ENCODE results near the gene MRPL39. TPM values are rescaled to one million over a fixed set of nuclear protein-coding genes. Genes with fewer than 3 reads are reported as not detected.

MRPL39 gene
- total RNA-seq, 1 donor from 2014 or later, result 16.9 TPM

- Histone ChIP-seq H3K27ac (no peak overlapping the region), H3K27me3 (ENCODE audit: low read depth) (no peaks in the 10 kb centered on the region), H3K4me3 (no peak overlapping the region), H3K9me3 (no peaks in the 10 kb centered on the region), H3K36me3 (no peaks in the 10 kb centered on the region), H3K4me1 (no peaks in the 10 kb centered on the region)
- no peak for ATAC-seq
- intact Hi-C loops (cut with DNase I), result no loop called here
- DNase-seq, result no peak
- TF ChIP-seq, protein P1, sequence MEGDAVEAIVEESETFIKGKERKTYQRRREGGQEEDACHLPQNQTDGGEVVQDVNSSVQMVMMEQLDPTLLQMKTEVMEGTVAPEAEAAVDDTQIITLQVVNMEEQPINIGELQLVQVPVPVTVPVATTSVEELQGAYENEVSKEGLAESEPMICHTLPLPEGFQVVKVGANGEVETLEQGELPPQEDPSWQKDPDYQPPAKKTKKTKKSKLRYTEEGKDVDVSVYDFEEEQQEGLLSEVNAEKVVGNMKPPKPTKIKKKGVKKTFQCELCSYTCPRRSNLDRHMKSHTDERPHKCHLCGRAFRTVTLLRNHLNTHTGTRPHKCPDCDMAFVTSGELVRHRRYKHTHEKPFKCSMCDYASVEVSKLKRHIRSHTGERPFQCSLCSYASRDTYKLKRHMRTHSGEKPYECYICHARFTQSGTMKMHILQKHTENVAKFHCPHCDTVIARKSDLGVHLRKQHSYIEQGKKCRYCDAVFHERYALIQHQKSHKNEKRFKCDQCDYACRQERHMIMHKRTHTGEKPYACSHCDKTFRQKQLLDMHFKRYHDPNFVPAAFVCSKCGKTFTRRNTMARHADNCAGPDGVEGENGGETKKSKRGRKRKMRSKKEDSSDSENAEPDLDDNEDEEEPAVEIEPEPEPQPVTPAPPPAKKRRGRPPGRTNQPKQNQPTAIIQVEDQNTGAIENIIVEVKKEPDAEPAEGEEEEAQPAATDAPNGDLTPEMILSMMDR (IDR thresholded peaks at IDR 0.05), result no peak
Measured at GRCh38 chr21:25625036-25625435, 17.8 kb upstream of the MRPL39 start.

DNA sequence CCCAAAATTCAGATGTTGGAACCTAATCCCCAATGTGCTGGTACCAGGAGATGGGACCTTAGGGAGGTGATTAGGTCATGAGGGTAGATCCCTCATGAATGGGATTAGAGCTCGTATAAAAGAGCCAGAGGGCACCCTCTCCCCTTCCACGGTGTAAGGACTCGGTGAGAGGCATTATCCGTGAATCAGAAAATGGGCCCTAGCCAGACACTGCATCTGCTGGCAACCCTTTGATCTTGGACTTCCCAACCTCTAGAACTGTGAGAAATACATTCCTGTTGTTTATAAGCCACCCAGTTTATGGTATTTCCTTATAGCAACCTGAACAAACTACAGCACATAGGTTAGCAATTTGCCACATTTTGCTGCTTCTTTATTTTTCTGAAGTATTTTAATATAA is 17.2 kb upstream of the MRPL39 start:
- DNase-seq, result no peak
- no peaks in the 10 kb centered on the region for H3K9me3 ChIP-seq
- intact Hi-C loops (cut with DNase I), result no loop called here
- H3K4me1 ChIP-seq, result no peaks in the 10 kb centered on the region
- TF ChIP-seq, protein P1 (IDR thresholded peaks at IDR 0.05), result no peak
- H3K36me3 ChIP-seq, result no peaks in the 10 kb centered on the region
- no peaks in the 10 kb centered on the region for H3K27me3 ChIP-seq (ENCODE audit: low read depth)
- ATAC-seq, result no peak
- no peak overlapping the region for H3K27ac ChIP-seq
- no peak overlapping the region for H3K4me3 ChIP-seq

- Histone ChIP-seq H3K27ac (no peak overlapping the region), H3K9me3 (no peaks in the 10 kb centered on the region), H3K36me3 (no peaks in the 10 kb centered on the region), H3K4me1 (no peaks in the 10 kb centered on the region), H3K4me3 (no peak overlapping the region), H3K27me3 (ENCODE audit: low read depth) (no peaks in the 10 kb centered on the region)
- no peak for DNase-seq
- TF ChIP-seq, protein P1 (IDR thresholded peaks at IDR 0.05), result no peak
- no peak for ATAC-seq
- intact Hi-C loops (cut with DNase I), result loop anchor here (10.0 kb wide), 1 partner anchor 86 kb away; no protein-coding TSS in a partner anchor
Measured at GRCh38 chr21:25619198-25619597, 11.9 kb upstream of the MRPL39 start.

- Histone ChIP-seq H3K4me3 (no peak overlapping the region), H3K27me3 (ENCODE audit: low read depth) (no peaks in the 10 kb centered on the region), H3K9me3 (no peaks in the 10 kb centered on the region), H3K4me1 (no peaks in the 10 kb centered on the region), H3K27ac (no peak overlapping the region), H3K36me3 (no peaks in the 10 kb centered on the region)
- DNase-seq (no peak), ATAC-seq (no peak)
- intact Hi-C loops (cut with DNase I), result loop anchor here (10.0 kb wide), 1 partner anchor 89 kb away; no protein-coding TSS in a partner anchor
- TF ChIP-seq, protein P1 (IDR thresholded peaks at IDR 0.05), result no peak
Measured at GRCh38 chr21:25615880-25616279, 8.6 kb upstream of the MRPL39 start.

- Histone ChIP-seq H3K4me1 (no peaks in the 10 kb centered on the region), H3K36me3 (no peaks in the 10 kb centered on the region), H3K27ac (no peak overlapping the region), H3K9me3 (no peaks in the 10 kb centered on the region), H3K4me3 (no peak overlapping the region), H3K27me3 (ENCODE audit: low read depth) (no peaks in the 10 kb centered on the region)
- intact Hi-C loops (cut with DNase I), result loop anchor here (10.0 kb wide), 1 partner anchor 90 kb away; no protein-coding TSS in a partner anchor
- TF ChIP-seq, protein P1 (IDR thresholded peaks at IDR 0.05), result no peak
- DNase-seq (no peak), ATAC-seq (no peak)
Measured at GRCh38 chr21:25614441-25614840, 7.2 kb upstream of the MRPL39 start.
